Measurements from ENCODE around the gene ZCCHC12. TPM values are rescaled to one million over a fixed set of nuclear protein-coding genes. Genes with fewer than 3 reads are reported as not detected.

ZCCHC12 gene
- total RNA-seq, 1 donor from 2014 or later = 1.0 TPM

- Histone ChIP-seq H3K4me3 (ENCODE audit: low read length in 3 of 3) (no peak overlapping the region), H3K27me3 (ENCODE audit: control insufficient read depth in 3 of 3, insufficient read depth in 3 of 3, low read length in 3 of 3) (no peaks in the 10 kb centered on the region), H3K4me1 (ENCODE audit: control insufficient read depth in 3 of 3, insufficient read depth in 3 of 3, low read length in 3 of 3) (peaks cover 5 to 8% (median 7%) of the 10 kb centered on the region in 3 donors), H3K27ac (ENCODE audit: low read depth, low read length) (no peak overlapping the region), H3K9ac (ENCODE audit: low read depth in 1 of 3, low read length in 3 of 3) (no peak overlapping the region), H3K9me3 (ENCODE audit: control insufficient read depth in 3 of 3, low read length in 3 of 3) (no peaks in the 10 kb centered on the region), H3K36me3 (ENCODE audit: control insufficient read depth in 3 of 3, insufficient read depth in 3 of 3, low read length in 3 of 3) (no peaks in the 10 kb centered on the region)
Observed at GRCh38 chrX:118865231-118865630, 41.6 kb downstream of the ZCCHC12 start.

- no peak overlapping the region for H3K4me3 ChIP-seq (ENCODE audit: low read length in 3 of 3)
- no peaks in the 10 kb centered on the region for H3K36me3 ChIP-seq (ENCODE audit: control insufficient read depth in 3 of 3, insufficient read depth in 3 of 3, low read length in 3 of 3)
- no peak overlapping the region for H3K27ac ChIP-seq (ENCODE audit: low read depth, low read length)
- H3K4me1 ChIP-seq (ENCODE audit: control insufficient read depth in 3 of 3, insufficient read depth in 3 of 3, low read length in 3 of 3) = peaks cover 11 to 18% (median 13%) of the 10 kb centered on the region in 3 donors
- no peak overlapping the region for H3K9ac ChIP-seq (ENCODE audit: low read depth in 1 of 3, low read length in 3 of 3)
- no peaks in the 10 kb centered on the region for H3K27me3 ChIP-seq (ENCODE audit: control insufficient read depth in 3 of 3, insufficient read depth in 3 of 3, low read length in 3 of 3)
- no peaks in the 10 kb centered on the region for H3K9me3 ChIP-seq (ENCODE audit: control insufficient read depth in 3 of 3, low read length in 3 of 3)
Observed at GRCh38 chrX:118867251-118867650, 43.6 kb downstream of the ZCCHC12 start.

- no peaks in the 10 kb centered on the region for H3K9me3 ChIP-seq (ENCODE audit: control insufficient read depth in 3 of 3, low read length in 3 of 3)
- no peaks in the 10 kb centered on the region for H3K36me3 ChIP-seq (ENCODE audit: control insufficient read depth in 3 of 3, insufficient read depth in 3 of 3, low read length in 3 of 3)
- peak overlapping the region; percentile 87 for H3K27ac ChIP-seq (ENCODE audit: low read depth, low read length)
- H3K9ac ChIP-seq (ENCODE audit: low read depth in 1 of 3, low read length in 3 of 3) = peak overlapping the region in 2 of 3 donors; percentile 40 to 47
- no peaks in the 10 kb centered on the region for H3K27me3 ChIP-seq (ENCODE audit: control insufficient read depth in 3 of 3, insufficient read depth in 3 of 3, low read length in 3 of 3)
- peaks cover 12 to 18% (median 18%) of the 10 kb centered on the region in 3 donors for H3K4me1 ChIP-seq (ENCODE audit: control insufficient read depth in 3 of 3, insufficient read depth in 3 of 3, low read length in 3 of 3)
- peak overlapping the region in 1 of 3 donors; percentile 15 for H3K4me3 ChIP-seq (ENCODE audit: low read length in 3 of 3)
Observed at GRCh38 chrX:118872102-118872566, 48.5 kb downstream of the ZCCHC12 start.

Other genes starting within 250 kb of the ZCCHC12 start
- gene IL13RA1, start 96.2 kb upstream of the ZCCHC12 start, total RNA-seq = 26.1 TPM
- 3.7 TPM for gene LONRF3, start 150.8 kb downstream of the ZCCHC12 start, total RNA-seq
- gene CT47C1, start 249.2 kb downstream of the ZCCHC12 start, total RNA-seq = not detected